ENCODE results near the gene TUBA3E.
"Not testable (repeated sequence)": the region's sequence is repeated elsewhere in the genome, so short reads cannot be mapped to it uniquely, and the experiment has no call there.

TUBA3E gene

DNA sequence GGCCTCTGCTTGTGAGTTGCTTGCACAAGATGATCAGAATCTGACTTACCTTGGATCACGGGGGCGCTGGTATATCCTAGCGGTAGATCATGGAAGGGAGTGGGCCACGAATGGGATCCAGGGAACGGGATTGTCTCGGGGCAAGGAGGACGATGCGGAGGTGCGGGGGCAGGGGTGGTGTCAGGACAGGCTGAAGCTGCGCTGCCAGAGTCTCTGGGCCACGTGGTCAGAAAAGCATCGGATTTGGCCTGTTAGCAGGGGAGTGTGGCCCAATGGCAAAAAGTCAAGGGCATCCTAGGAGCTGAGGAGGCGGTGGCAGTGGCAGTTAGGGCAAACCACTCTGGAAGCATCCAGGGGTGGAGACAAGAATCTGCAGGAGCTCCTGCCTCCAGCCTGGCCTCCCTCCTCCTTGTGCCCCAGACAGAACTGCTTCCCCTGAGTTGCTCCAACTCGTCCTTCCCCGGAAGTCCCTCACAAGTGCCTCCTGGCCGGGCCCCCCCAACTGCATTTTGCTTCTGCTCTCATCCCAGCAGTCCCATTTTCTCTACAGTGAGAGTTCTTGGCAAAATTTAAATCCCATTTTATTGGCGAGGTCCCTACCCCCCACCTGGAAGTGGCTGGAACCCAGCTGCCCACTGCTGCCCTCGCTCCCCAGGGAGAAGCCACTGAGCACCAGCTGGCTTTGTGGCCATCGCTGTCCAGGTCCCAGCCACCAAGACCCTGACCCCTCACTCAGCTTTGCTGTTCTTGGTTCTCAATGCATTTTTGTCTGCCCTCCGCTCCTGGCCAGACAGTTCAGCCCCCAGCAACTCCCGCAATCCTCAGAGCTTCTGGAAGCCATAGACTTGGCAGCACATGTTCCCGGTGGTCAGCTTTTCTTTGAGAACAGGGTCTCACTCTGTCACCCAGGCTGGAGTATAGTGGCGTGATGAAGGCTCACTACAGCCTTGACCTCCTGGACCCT, 47.8 kb downstream of the TUBA3E start:
- H3K27ac ChIP-seq (ENCODE audit: insufficient read depth, low read length, poor library complexity, severe bottlenecking): no peak overlapping the region
- no peak for DNase-seq
- no peaks in the 10 kb centered on the region for H3K9me3 ChIP-seq (ENCODE audit: control insufficient read depth, low read length)
- no peak overlapping the region for H3K4me3 ChIP-seq (ENCODE audit: insufficient read depth, low read depth, low read length, poor library complexity, severe bottlenecking)
- peaks cover 16% of the 10 kb centered on the region for H3K36me3 ChIP-seq (ENCODE audit: control insufficient read depth, insufficient read depth, low read length)
- H3K4me1 ChIP-seq (ENCODE audit: control insufficient read depth, insufficient read depth, low read length, poor library complexity, severe bottlenecking): no peaks in the 10 kb centered on the region
- H3K27me3 ChIP-seq (replicated peaks; ENCODE audit: control insufficient read depth, insufficient read depth, low read length, poor library complexity, severe bottlenecking): no peaks in the 10 kb centered on the region

DNA sequence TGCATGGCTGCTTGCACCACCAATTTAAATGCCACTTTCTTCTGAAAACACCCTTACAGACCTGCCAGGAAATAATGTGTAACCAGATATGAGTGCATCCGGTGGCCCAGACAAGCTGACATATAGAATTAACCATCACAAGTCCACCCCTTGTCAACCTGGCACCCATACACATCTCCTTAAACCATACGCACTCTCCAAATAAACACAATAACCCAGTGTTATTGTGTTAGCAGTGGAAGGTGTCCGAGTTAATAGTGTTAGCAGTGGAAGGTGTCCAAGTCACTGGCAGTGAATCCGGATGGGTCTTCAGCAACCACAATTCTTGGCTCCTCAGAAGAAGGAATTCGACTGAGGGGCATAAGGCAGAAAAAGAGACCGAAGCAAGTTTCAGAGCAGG, 49.7 kb downstream of the TUBA3E start:
- H3K4me3 ChIP-seq (ENCODE audit: insufficient read depth, low read depth, low read length, poor library complexity, severe bottlenecking); H3K9me3 ChIP-seq (ENCODE audit: control insufficient read depth, low read length); DNase-seq; H3K27me3 ChIP-seq (replicated peaks; ENCODE audit: control insufficient read depth, insufficient read depth, low read length, poor library complexity, severe bottlenecking); H3K27ac ChIP-seq (ENCODE audit: insufficient read depth, low read length, poor library complexity, severe bottlenecking); H3K4me1 ChIP-seq (ENCODE audit: control insufficient read depth, insufficient read depth, low read length, poor library complexity, severe bottlenecking): not testable (repeated sequence)
- peaks cover 10% of the 10 kb centered on the region for H3K36me3 ChIP-seq (ENCODE audit: control insufficient read depth, insufficient read depth, low read length)

DNA sequence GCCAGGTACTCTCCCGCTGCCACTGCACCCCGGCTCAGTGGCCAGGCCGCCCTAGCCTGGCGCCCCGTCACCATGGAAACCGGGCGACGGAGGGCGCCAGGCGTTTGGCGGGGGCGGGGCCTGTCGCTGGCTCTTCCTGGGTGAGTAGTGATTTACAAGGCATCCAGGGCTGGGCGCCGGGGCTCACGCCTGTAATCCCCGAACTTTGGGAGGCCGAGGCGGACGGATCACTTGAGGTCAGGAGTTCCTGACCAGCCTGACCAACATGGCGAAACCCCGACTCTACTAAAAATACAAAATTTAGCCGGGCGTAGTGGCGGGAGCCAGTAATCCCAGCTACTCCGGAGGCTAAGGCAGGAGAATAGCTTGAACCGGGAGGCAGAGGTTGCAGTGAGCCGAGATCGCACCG, 53.2 kb downstream of the TUBA3E start, which contains the start of gene CCDC74B:
Gene CCDC74B (minus strand): TSS at position 107 of the 409 bp plus-strand sequence. CDS start 116 bp downstream, outside the sequence.
- peak within 1 kb of the TSS; percentile 29 for H3K4me3 ChIP-seq (ENCODE audit: insufficient read depth, low read depth, low read length, poor library complexity, severe bottlenecking)
- H3K27me3 ChIP-seq (replicated peaks; ENCODE audit: control insufficient read depth, insufficient read depth, low read length, poor library complexity, severe bottlenecking); H3K36me3 ChIP-seq (ENCODE audit: control insufficient read depth, insufficient read depth, low read length); H3K9me3 ChIP-seq (ENCODE audit: control insufficient read depth, low read length); H3K27ac ChIP-seq (ENCODE audit: insufficient read depth, low read length, poor library complexity, severe bottlenecking); H3K4me1 ChIP-seq (ENCODE audit: control insufficient read depth, insufficient read depth, low read length, poor library complexity, severe bottlenecking): not testable (repeated sequence)
- DNase-seq: peak; percentile 28 to 47 (median 40)

DNA sequence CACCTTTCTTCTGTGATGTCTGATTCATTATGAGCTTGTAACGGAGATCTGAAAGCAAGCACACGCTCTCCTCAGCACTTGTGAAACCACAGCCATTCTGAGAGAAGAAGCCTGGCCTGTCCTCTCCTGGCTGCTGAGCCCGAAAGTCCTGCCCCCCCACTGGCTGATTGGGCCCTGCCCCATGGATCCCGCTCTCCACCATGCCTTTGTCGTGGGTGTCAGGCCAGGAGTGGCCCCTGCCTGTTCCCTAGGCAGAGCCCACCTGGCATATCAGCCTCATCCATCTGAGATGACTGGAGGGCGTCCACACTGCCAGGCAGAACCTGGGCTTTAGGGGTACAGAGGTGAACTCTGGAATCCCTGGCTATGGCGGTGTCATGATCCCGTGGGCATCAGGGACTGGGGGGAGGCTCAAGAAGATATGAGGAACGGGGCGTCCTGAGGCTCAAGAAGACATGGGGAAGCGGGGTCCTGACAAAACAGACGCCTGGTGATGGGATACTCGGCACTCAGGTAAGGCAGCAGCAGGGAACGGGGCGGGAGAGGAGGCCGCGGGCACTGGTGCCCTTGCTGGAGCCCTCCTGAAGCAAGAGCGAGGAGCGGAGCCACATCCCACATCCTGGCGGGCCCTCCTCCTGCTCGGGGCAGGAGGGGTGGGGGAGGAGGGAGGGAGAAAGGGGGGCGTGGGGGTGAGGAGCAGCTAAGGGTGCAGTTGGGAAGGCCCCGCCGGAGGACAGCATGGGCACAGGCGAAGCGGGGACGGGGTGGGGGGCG, 54.8 kb downstream of the TUBA3E start:
- DNase-seq; H3K4me3 ChIP-seq (ENCODE audit: insufficient read depth, low read depth, low read length, poor library complexity, severe bottlenecking): not testable (repeated sequence)

DNA sequence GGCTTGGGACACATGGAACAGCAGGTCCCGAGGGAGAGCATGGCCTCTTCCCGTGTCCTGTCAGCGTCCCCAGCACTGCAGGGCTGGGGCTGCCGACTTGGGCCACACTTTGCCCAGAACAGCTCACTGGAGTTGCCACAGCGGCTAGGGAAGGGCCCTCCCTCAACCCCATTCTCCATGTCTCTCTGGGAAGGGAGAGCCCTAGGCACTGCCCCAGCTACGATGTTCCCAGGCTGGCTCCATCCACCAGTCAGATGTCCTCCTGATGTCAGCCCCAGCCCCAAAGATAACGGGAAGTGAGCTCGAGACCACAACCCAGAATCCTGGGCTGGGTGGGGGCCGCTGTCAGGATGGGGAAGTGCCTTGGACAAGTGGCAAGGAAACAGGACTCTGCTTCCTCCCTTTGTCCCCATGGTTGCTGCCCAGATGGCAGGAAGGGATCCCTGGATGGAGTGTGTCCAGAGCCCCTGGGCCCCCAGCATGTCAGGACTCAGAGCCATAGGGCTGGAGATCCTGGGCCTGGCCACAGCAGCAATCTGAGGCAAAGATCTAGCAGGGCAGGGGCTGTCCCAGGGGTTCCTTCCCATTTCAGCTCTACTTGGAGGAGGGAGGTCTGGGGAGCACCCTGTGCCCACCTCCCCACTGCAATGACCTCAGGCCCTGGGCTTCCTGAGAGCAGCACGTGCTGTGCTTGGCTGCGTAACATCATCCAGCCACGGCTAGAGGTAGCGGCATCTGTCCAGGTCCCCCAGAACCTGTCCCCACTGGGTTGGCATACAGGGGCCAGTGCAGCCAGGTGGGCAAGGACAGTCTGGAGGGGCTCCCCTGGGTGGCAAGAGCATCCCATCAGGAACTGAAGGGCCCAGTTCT, 55.6 kb downstream of the TUBA3E start:
- H3K36me3 ChIP-seq (ENCODE audit: control insufficient read depth, insufficient read depth, low read length); H3K27ac ChIP-seq (ENCODE audit: insufficient read depth, low read length, poor library complexity, severe bottlenecking); DNase-seq; H3K27me3 ChIP-seq (replicated peaks; ENCODE audit: control insufficient read depth, insufficient read depth, low read length, poor library complexity, severe bottlenecking); H3K4me3 ChIP-seq (ENCODE audit: insufficient read depth, low read depth, low read length, poor library complexity, severe bottlenecking); H3K9me3 ChIP-seq (ENCODE audit: control insufficient read depth, low read length); H3K4me1 ChIP-seq (ENCODE audit: control insufficient read depth, insufficient read depth, low read length, poor library complexity, severe bottlenecking): not testable (repeated sequence)

More for the DNA sequence above, 54.8 kb downstream of the TUBA3E start:
- H3K9me3 ChIP-seq (ENCODE audit: control insufficient read depth, low read length); H3K36me3 ChIP-seq (ENCODE audit: control insufficient read depth, insufficient read depth, low read length); H3K27me3 ChIP-seq (replicated peaks; ENCODE audit: control insufficient read depth, insufficient read depth, low read length, poor library complexity, severe bottlenecking); H3K27ac ChIP-seq (ENCODE audit: insufficient read depth, low read length, poor library complexity, severe bottlenecking); H3K4me1 ChIP-seq (ENCODE audit: control insufficient read depth, insufficient read depth, low read length, poor library complexity, severe bottlenecking): not testable (repeated sequence)
